ENCODE results near the gene IFNA21. TPM values are rescaled to one million over a fixed set of nuclear protein-coding genes. Genes with fewer than 3 reads are reported as not detected.

IFNA21 gene
- total and polyA plus RNA-seq, 4 donors: not detected

DNA sequence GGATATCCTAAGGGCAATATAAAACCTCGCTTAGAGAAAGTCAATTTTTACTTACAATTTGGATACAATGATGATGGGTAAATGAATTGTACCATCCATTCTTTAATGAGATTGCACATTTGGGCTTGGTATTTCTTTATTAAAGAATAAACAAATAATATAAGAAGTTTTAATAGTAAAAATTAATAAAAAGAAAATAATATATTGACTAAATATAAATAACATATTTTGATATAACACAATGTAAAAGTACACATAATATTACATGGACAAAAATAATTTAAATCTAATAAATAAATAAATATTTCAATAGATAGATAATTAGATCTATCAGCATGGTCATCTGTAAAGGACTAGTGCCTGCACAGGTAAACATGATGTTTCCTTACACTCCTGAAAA is 944 bp downstream of the IFNA21 start:
- 87% methylated on average over 1 of the region's 1 CpG for WGBS
- H3K27ac ChIP-seq (ENCODE audit: low read depth in 1 of 2, low read length in 2 of 2): no peak overlapping the region
- H3K9ac ChIP-seq (ENCODE audit: low read depth in 1 of 2, low read length in 2 of 2): no peak overlapping the region
- H3K4me1 ChIP-seq (ENCODE audit: control insufficient read depth in 4 of 4, insufficient read depth in 4 of 4, low read length in 3 of 4): no peaks in the 10 kb centered on the region
- H3K27me3 ChIP-seq (ENCODE audit: control insufficient read depth in 4 of 4, insufficient read depth in 4 of 4, low read length in 3 of 4): peaks cover 0 to 3% (median 0%) of the 10 kb centered on the region in 4 donors
- no peak overlapping the region for H3K4me3 ChIP-seq (ENCODE audit: low read depth in 1 of 3, low read length in 3 of 3)
- no peak for TF ChIP-seq JUND (IDR thresholded peaks at IDR 0.05)
- no peak for TF ChIP-seq TAF1 (conservative IDR thresholded peaks at IDR 0.05)
- no peaks in the 10 kb centered on the region for H3K36me3 ChIP-seq (ENCODE audit: control insufficient read depth in 4 of 4, insufficient read depth in 3 of 4, low read depth in 1 of 4, low read length in 3 of 4)
- no peaks in the 10 kb centered on the region for H3K9me3 ChIP-seq (ENCODE audit: control insufficient read depth in 4 of 4, low read length in 3 of 4)
- no peak for DNase-seq (ENCODE audit: low spot score)

- no peak for TF ChIP-seq SP1 (IDR thresholded peaks at IDR 0.05)
- TF ChIP-seq, protein P1, sequence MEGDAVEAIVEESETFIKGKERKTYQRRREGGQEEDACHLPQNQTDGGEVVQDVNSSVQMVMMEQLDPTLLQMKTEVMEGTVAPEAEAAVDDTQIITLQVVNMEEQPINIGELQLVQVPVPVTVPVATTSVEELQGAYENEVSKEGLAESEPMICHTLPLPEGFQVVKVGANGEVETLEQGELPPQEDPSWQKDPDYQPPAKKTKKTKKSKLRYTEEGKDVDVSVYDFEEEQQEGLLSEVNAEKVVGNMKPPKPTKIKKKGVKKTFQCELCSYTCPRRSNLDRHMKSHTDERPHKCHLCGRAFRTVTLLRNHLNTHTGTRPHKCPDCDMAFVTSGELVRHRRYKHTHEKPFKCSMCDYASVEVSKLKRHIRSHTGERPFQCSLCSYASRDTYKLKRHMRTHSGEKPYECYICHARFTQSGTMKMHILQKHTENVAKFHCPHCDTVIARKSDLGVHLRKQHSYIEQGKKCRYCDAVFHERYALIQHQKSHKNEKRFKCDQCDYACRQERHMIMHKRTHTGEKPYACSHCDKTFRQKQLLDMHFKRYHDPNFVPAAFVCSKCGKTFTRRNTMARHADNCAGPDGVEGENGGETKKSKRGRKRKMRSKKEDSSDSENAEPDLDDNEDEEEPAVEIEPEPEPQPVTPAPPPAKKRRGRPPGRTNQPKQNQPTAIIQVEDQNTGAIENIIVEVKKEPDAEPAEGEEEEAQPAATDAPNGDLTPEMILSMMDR (IDR thresholded peaks at IDR 0.05; ENCODE audit: low read depth, low read length, missing input control): no peak
- TF ChIP-seq HNF4A (conservative IDR thresholded peaks at IDR 0.05): no peak
- TF ChIP-seq, protein P2, sequence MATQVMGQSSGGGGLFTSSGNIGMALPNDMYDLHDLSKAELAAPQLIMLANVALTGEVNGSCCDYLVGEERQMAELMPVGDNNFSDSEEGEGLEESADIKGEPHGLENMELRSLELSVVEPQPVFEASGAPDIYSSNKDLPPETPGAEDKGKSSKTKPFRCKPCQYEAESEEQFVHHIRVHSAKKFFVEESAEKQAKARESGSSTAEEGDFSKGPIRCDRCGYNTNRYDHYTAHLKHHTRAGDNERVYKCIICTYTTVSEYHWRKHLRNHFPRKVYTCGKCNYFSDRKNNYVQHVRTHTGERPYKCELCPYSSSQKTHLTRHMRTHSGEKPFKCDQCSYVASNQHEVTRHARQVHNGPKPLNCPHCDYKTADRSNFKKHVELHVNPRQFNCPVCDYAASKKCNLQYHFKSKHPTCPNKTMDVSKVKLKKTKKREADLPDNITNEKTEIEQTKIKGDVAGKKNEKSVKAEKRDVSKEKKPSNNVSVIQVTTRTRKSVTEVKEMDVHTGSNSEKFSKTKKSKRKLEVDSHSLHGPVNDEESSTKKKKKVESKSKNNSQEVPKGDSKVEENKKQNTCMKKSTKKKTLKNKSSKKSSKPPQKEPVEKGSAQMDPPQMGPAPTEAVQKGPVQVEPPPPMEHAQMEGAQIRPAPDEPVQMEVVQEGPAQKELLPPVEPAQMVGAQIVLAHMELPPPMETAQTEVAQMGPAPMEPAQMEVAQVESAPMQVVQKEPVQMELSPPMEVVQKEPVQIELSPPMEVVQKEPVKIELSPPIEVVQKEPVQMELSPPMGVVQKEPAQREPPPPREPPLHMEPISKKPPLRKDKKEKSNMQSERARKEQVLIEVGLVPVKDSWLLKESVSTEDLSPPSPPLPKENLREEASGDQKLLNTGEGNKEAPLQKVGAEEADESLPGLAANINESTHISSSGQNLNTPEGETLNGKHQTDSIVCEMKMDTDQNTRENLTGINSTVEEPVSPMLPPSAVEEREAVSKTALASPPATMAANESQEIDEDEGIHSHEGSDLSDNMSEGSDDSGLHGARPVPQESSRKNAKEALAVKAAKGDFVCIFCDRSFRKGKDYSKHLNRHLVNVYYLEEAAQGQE (IDR thresholded peaks at IDR 0.05): no peak
- TF ChIP-seq YY1 (IDR thresholded peaks at IDR 0.05): no peak
- TF ChIP-seq, protein P3, sequence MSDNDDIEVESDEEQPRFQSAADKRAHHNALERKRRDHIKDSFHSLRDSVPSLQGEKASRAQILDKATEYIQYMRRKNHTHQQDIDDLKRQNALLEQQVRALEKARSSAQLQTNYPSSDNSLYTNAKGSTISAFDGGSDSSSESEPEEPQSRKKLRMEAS (IDR thresholded peaks at IDR 0.05): no peak
- TF ChIP-seq RAD21 (IDR thresholded peaks at IDR 0.05): no peak
- TF ChIP-seq GABPA (IDR thresholded peaks at IDR 0.05 in 1 of 2, conservative IDR thresholded peaks at IDR 0.05 in 1 of 2): no peak
- no peak for TF ChIP-seq JUND (IDR thresholded peaks at IDR 0.05)
- TF ChIP-seq HNF4G (IDR thresholded peaks at IDR 0.05): no peak
- TF ChIP-seq EGR1 (IDR thresholded peaks at IDR 0.05; ENCODE audit: low read depth in 2 of 2): no peak
- TF ChIP-seq FOXA1 (IDR thresholded peaks at IDR 0.05): no peak
- no peak for TF ChIP-seq FOXA2 (IDR thresholded peaks at IDR 0.05)
- no peak for TF ChIP-seq ATF3 (IDR thresholded peaks at IDR 0.05)
- no peak overlapping the region for H3K4me3 ChIP-seq (ENCODE audit: low read depth in 1 of 3, low read length in 3 of 3)
- no peak overlapping the region for H3K9ac ChIP-seq (ENCODE audit: low read depth in 1 of 2, low read length in 2 of 2)
- no peak for DNase-seq (ENCODE audit: low spot score)
- WGBS: 35% methylated on average over 1 of the region's 1 CpG
- H3K4me1 ChIP-seq (ENCODE audit: control insufficient read depth in 4 of 4, insufficient read depth in 4 of 4, low read length in 3 of 4): no peaks in the 10 kb centered on the region
- peaks cover 0 to 3% (median 0%) of the 10 kb centered on the region in 4 donors for H3K27me3 ChIP-seq (ENCODE audit: control insufficient read depth in 4 of 4, insufficient read depth in 4 of 4, low read length in 3 of 4)
- no peaks in the 10 kb centered on the region for H3K36me3 ChIP-seq (ENCODE audit: control insufficient read depth in 4 of 4, insufficient read depth in 3 of 4, low read depth in 1 of 4, low read length in 3 of 4)
- H3K27ac ChIP-seq (ENCODE audit: low read depth in 1 of 2, low read length in 2 of 2): no peak overlapping the region
- no peaks in the 10 kb centered on the region for H3K9me3 ChIP-seq (ENCODE audit: control insufficient read depth in 4 of 4, low read length in 3 of 4)
Measured at GRCh38 chr9:21160178-21160577, 6.3 kb downstream of the IFNA21 start.
